ENCODE measurements around the gene CCDC102A. TPM values are rescaled to one million over a fixed set of nuclear protein-coding genes. Genes with fewer than 3 reads are reported as not detected.

CCDC102A gene
- total RNA-seq, 1 experiment from 2014 or later = 5.2 TPM

GRCh38 chr16:57479205-57479975 is 57.0 kb downstream of the CCDC102A start (continued):
- peak; percentile 29; the same call in 1 of the 2 replicates for TF ChIP-seq ZNF219 (CRISPR knock-in tag; IDR thresholded peaks at IDR 0.05; ENCODE audit: borderline replicate concordance)
- no peak for TF ChIP-seq PRDM15 (CRISPR knock-in tag; IDR thresholded peaks at IDR 0.05)
- TF ChIP-seq NFE2L1 (CRISPR knock-in tag; IDR thresholded peaks at IDR 0.05) = no peak
- no peak for TF ChIP-seq OVOL2 (CRISPR knock-in tag; IDR thresholded peaks at IDR 0.05; ENCODE audit: borderline replicate concordance)
- no peak for TF ChIP-seq SMAD4 (CRISPR knock-in tag; IDR thresholded peaks at IDR 0.05)
- no peak for TF ChIP-seq ATF2 (CRISPR knock-in tag; IDR thresholded peaks at IDR 0.05; ENCODE audit: borderline replicate concordance, low read depth)
- TF ChIP-seq EMX1 (CRISPR knock-in tag; IDR thresholded peaks at IDR 0.05) = no peak

- CTCF ChIA-PET = interaction anchor here (1.0 to 8.2 kb wide), 10 partner anchors 16 to 178 kb away, joined by 3 to 80 read pairs (median 6); partner anchors contain the start of genes CIAPIN1, COQ9 and POLR2C
- no peak for TF ChIP-seq SMAD4 (CRISPR knock-in tag; IDR thresholded peaks at IDR 0.05)
- TF ChIP-seq ZNF281 (CRISPR knock-in tag; IDR thresholded peaks at IDR 0.05) = no peak
- TF ChIP-seq ZNF512 (CRISPR knock-in tag; IDR thresholded peaks at IDR 0.05; ENCODE audit: borderline replicate concordance) = no peak
- TF ChIP-seq IRF2 (CRISPR knock-in tag; IDR thresholded peaks at IDR 0.05; ENCODE audit: borderline replicate concordance, low read depth) = no peak
- no peak for TF ChIP-seq CBFB (CRISPR knock-in tag; IDR thresholded peaks at IDR 0.05; ENCODE audit: low read depth)
- TF ChIP-seq SMAD3 (CRISPR knock-in tag; IDR thresholded peaks at IDR 0.05; ENCODE audit: borderline replicate concordance) = no peak
- TF ChIP-seq TP53 (CRISPR knock-in tag; IDR thresholded peaks at IDR 0.05) = no peak
- no peak for TF ChIP-seq OVOL2 (CRISPR knock-in tag; IDR thresholded peaks at IDR 0.05; ENCODE audit: borderline replicate concordance)
- TF ChIP-seq ZNF263 (CRISPR knock-in tag; IDR thresholded peaks at IDR 0.05; ENCODE audit: low read depth) = no peak
- TF ChIP-seq ELF4 (CRISPR knock-in tag; IDR thresholded peaks at IDR 0.05; ENCODE audit: low read depth) = no peak
- TF ChIP-seq FOXP4 (CRISPR knock-in tag; IDR thresholded peaks at IDR 0.05) = no peak
- TF ChIP-seq ATF2 (CRISPR knock-in tag; IDR thresholded peaks at IDR 0.05; ENCODE audit: borderline replicate concordance, low read depth) = no peak
- TF ChIP-seq CTCF (IDR thresholded peaks at IDR 0.05) = no peak
Observed at GRCh38 chr16:57478396-57479204, 57.8 kb downstream of the CCDC102A start.

More at GRCh38 chr16:57478396-57479204, 57.8 kb downstream of the CCDC102A start:
- ATAC-seq (no peak), DNase-seq (ENCODE audit: low spot score) (no peak)
- H3K4me3 Mint-ChIP-seq = peak overlapping the region; percentile 82
- POLR2A ChIA-PET = no interaction called here
- peaks cover 6% of the 10 kb centered on the region for H3K27me3 Mint-ChIP-seq (ENCODE audit: low read depth)
- peaks cover 53% of the 10 kb centered on the region for H3K4me1 Mint-ChIP-seq
- H3K27ac Mint-ChIP-seq = no peak overlapping the region
- 0 out of 2 replicates have a peak, but pooled peaks cover 2% of the 10 kb centered on the region for H3K36me3 Mint-ChIP-seq
- no peaks in the 10 kb centered on the region for H3K9me3 Mint-ChIP-seq

All from WTC11 (cell line).